HepG2 (cell line): ENCODE data around the gene NUDT22. TPM values are rescaled to one million over a fixed set of nuclear protein-coding genes. Genes with fewer than 3 reads are reported as not detected.

Experiments
- ARID2 ChIP-seq: sonication (generic); formaldehyde crosslinking; IDR thresholded peaks from 2 replicates; pipeline ENCODE4 v1.8.1; 2022; ENCODE audit warnings: mild to moderate bottlenecking, missing genetic modification reagents, borderline replicate concordance
- CBX1 ChIP-seq: IDR thresholded peaks from one replicate; pipeline ENCODE4 v1.6.1; 2016; ENCODE audit warnings: antibody characterized with exemption, low read depth
- CCAR2 ChIP-seq: fragments of 200-400 bp; formaldehyde crosslinking; optimal IDR thresholded peaks from 2 replicates; pipeline ENCODE3; 2018; ENCODE audit warnings: low read depth, mild to moderate bottlenecking, low read length, moderate library complexity
- DMTF1 ChIP-seq: sonication (generic); formaldehyde crosslinking; IDR thresholded peaks from 2 replicates; pipeline ENCODE4 v1.4.0; 2020; ENCODE audit warnings: mild to moderate bottlenecking, missing genetic modification reagents
- PBX2 ChIP-seq: IDR thresholded peaks from 2 replicates; pipeline ENCODE4 v1.6.1; 2016; ENCODE audit warnings: control low read depth
- PHF21A ChIP-seq: sonication (generic); formaldehyde crosslinking; IDR thresholded peaks from 2 replicates; pipeline ENCODE4 v1.5.0; 2020; ENCODE audit warnings: mild to moderate bottlenecking, missing genetic modification reagents
- RELA ChIP-seq: sonication (generic); formaldehyde crosslinking; IDR thresholded peaks from 2 replicates; pipeline ENCODE4 v1.4.0; 2020; ENCODE audit warnings: missing genetic modification reagents
- SIN3A ChIP-seq: IDR thresholded peaks from 2 replicates; pipeline ENCODE4 v1.6.1; 2011; ENCODE audit warnings: low read depth, mild to moderate bottlenecking, control low read depth, low read length, borderline replicate concordance
- SMC3 ChIP-seq: IDR thresholded peaks from 2 replicates; pipeline ENCODE4 v1.6.1; 2011; ENCODE audit warnings: low read length, improper control_type of control experiment
- SNAI1 ChIP-seq: sonication (generic); formaldehyde crosslinking; IDR thresholded peaks from 2 replicates; pipeline ENCODE4 v1.5.0; 2020; ENCODE audit warnings: mild to moderate bottlenecking, missing genetic modification reagents, borderline replicate concordance
- SP1 ChIP-seq, 2 experiments: fragments of 450-650 bp in 1 of 2; sonication (generic) in 1 of 2; formaldehyde crosslinking in 1 of 2; IDR thresholded peaks; 2 replicates each; pipeline versions ENCODE4 v1.4.0 to v1.6.1; 2016 to 2020; ENCODE audit warnings: missing genetic modification reagents in 1 of 2
- THRA ChIP-seq: sonication (generic); formaldehyde crosslinking; IDR thresholded peaks from 2 replicates; pipeline ENCODE4 v1.4.0; 2020; ENCODE audit warnings: missing genetic modification reagents, borderline replicate concordance
- YEATS2 ChIP-seq: sonication (generic); formaldehyde crosslinking; IDR thresholded peaks from 2 replicates; pipeline ENCODE4 v1.4.0; 2020; ENCODE audit warnings: missing genetic modification reagents, borderline replicate concordance
- ZFP36L2 ChIP-seq: sonication (generic); formaldehyde crosslinking; IDR thresholded peaks from 2 replicates; pipeline ENCODE4 v1.4.0; 2020; ENCODE audit warnings: missing genetic modification reagents
- polyA plus RNA-seq, 8 experiments: library from polyadenylated mRNA; depleted of rRNA in 3 of 8; stranded (reverse) in 7 of 8; unstranded in 1 of 8; fragments of >200 nt; fragmentation: Illumina TruSeq in 4 of 8; extraction: Trizol in 4 of 8; gene quantifications; 2 replicates each; pipeline versions ENCODE4 v1.2.1 to v1.2.3, GENCODE V29; 2011 to 2016; ENCODE audit warnings: low read depth in 4 of 8, missing spikeins in 1 of 8, mixed read lengths in 1 of 8; ENCODE audit not compliant: insufficient read depth in 1 of 8
- total RNA-seq, 5 experiments: library from RNA; depleted of rRNA; stranded (reverse); fragments of >200 nt; fragmentation: Illumina TruSeq; extraction: Trizol; gene quantifications; 2 replicates each; pipeline ENCODE4 v1.2.3, GENCODE V29; 2016; ENCODE audit warnings: low read depth in 1 of 5
- TF ChIP-seq, protein P1 (sequence below): IDR thresholded peaks from 2 replicates; pipeline ENCODE4 v1.6.1; 2012; ENCODE audit warnings: low read length, improper control_type of control experiment
- TF ChIP-seq, protein P2 (sequence below): sonication (generic); formaldehyde crosslinking; IDR thresholded peaks from 2 replicates; pipeline ENCODE4 v1.8.1; 2023; ENCODE audit warnings: missing genetic modification reagents, mild to moderate bottlenecking, borderline replicate concordance
- TF ChIP-seq, protein P3 (sequence below): sonication (generic); formaldehyde crosslinking; IDR thresholded peaks from 2 replicates; pipeline ENCODE4 v1.5.1; 2020; ENCODE audit warnings: missing genetic modification reagents, mild to moderate bottlenecking, borderline replicate concordance

NUDT22 gene
- total and polyA plus RNA-seq, 2 of the 13 experiments (the other 11 are each of a cell fraction or from before 2014, with no cell fraction given): 33.5 to 39.8 TPM

- TF ChIP-seq, protein P1, sequence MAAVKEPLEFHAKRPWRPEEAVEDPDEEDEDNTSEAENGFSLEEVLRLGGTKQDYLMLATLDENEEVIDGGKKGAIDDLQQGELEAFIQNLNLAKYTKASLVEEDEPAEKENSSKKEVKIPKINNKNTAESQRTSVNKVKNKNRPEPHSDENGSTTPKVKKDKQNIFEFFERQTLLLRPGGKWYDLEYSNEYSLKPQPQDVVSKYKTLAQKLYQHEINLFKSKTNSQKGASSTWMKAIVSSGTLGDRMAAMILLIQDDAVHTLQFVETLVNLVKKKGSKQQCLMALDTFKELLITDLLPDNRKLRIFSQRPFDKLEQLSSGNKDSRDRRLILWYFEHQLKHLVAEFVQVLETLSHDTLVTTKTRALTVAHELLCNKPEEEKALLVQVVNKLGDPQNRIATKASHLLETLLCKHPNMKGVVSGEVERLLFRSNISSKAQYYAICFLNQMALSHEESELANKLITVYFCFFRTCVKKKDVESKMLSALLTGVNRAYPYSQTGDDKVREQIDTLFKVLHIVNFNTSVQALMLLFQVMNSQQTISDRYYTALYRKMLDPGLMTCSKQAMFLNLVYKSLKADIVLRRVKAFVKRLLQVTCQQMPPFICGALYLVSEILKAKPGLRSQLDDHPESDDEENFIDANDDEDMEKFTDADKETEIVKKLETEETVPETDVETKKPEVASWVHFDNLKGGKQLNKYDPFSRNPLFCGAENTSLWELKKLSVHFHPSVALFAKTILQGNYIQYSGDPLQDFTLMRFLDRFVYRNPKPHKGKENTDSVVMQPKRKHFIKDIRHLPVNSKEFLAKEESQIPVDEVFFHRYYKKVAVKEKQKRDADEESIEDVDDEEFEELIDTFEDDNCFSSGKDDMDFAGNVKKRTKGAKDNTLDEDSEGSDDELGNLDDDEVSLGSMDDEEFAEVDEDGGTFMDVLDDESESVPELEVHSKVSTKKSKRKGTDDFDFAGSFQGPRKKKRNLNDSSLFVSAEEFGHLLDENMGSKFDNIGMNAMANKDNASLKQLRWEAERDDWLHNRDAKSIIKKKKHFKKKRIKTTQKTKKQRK: no peak
- TF ChIP-seq SMC3 (no peak), PHF21A (CRISPR knock-in tag) (no peak; the same call in 1 of the 2 replicates), SIN3A (no peak), CBX1 (no peak), SP1 (IDR thresholded peaks at IDR 0.05) (no peak), SP1 (CRISPR knock-in tag; IDR thresholded peaks at IDR 0.05) (no peak), THRA (no peak), PBX2 (no peak), CCAR2 (no peak), SNAI1 (CRISPR knock-in tag) (no peak), DMTF1 (CRISPR knock-in tag) (no peak), ARID2 (CRISPR knock-in tag) (peak; percentile 33; the same call in 1 of the 2 replicates), RELA (CRISPR knock-in tag) (no peak), ZFP36L2 (CRISPR knock-in tag) (no peak), YEATS2 (CRISPR knock-in tag) (no peak)
- TF ChIP-seq, protein P2, sequence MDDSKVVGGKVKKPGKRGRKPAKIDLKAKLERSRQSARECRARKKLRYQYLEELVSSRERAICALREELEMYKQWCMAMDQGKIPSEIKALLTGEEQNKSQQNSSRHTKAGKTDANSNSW (CRISPR knock-in tag): no peak
- TF ChIP-seq, protein P3, sequence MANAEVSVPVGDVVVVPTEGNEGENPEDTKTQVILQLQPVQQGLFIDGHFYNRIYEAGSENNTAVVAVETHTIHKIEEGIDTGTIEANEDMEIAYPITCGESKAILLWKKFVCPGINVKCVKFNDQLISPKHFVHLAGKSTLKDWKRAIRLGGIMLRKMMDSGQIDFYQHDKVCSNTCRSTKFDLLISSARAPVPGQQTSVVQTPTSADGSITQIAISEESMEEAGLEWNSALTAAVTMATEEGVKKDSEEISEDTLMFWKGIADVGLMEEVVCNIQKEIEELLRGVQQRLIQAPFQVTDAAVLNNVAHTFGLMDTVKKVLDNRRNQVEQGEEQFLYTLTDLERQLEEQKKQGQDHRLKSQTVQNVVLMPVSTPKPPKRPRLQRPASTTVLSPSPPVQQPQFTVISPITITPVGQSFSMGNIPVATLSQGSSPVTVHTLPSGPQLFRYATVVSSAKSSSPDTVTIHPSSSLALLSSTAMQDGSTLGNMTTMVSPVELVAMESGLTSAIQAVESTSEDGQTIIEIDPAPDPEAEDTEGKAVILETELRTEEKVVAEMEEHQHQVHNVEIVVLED (CRISPR knock-in tag): no peak; the same call in 1 of the 2 replicates
Observed at GRCh38 chr11:64234647-64235379, 8.7 kb downstream of the NUDT22 start (continued).
